Tibial nerve (tissue), 3 donors: ENCODE results near the gene C16orf54.
"Not testable (repeated sequence)": the region's sequence is repeated elsewhere in the genome, so short reads cannot be mapped to it uniquely, and the experiment has no call there.

Experiments
- CTCF ChIP-seq, 5 experiments: fragments of 200-600 bp in 3 of 5; fragments of 450-650 bp in 2 of 5; sonication (generic) in 3 of 5; IDR thresholded peaks; one replicate each; pipeline ENCODE4 v1.5.1; 2016 to 2019; ENCODE audit warnings: antibody characterized with exemption in 5 of 5, mild to moderate bottlenecking in 3 of 5, moderate library complexity in 2 of 5
- POLR2A ChIP-seq, 2 donors: fragments of 450-650 bp; IDR thresholded peaks; one replicate each; pipeline ENCODE4 v1.6.1; 2017; ENCODE audit warnings: antibody characterized with exemption in 2 of 2, mild to moderate bottlenecking in 2 of 2, moderate library complexity in 2 of 2

GRCh38 chr16:29772330-29772729, 26.5 kb upstream of the C16orf54 start:
- not testable (repeated sequence) for TF ChIP-seq CTCF, POLR2A (IDR thresholded peaks at IDR 0.05)
